GM21423 (cell line): ENCODE measurements around the gene TSSK3.
"Not testable (repeated sequence)": the region's sequence is repeated elsewhere in the genome, so short reads cannot be mapped to it uniquely, and the experiment has no call there.

Experiments
- ATAC-seq: cut with Tn5 transposase; IDR thresholded peaks from one replicate; pipeline ENCODE4 v1.9.1; 2021; ENCODE audit warnings: mild to moderate bottlenecking, moderate library complexity; ENCODE audit not compliant: unreplicated experiment

Gene TSSK3

GRCh38 chr1:32338637-32339145, 23.6 kb upstream of the TSSK3 start:
- ATAC-seq, result no peak

GRCh38 chr1:32339363-32339978, 22.9 kb upstream of the TSSK3 start:
- ATAC-seq, result no peak

GRCh38 chr1:32341186-32341757, 21.1 kb upstream of the TSSK3 start:
- no peak for ATAC-seq

GRCh38 chr1:32341971-32342370, 20.4 kb upstream of the TSSK3 start:
- ATAC-seq, result no peak

- no peak for ATAC-seq
Measured at GRCh38 chr1:32342704-32343103, 19.6 kb upstream of the TSSK3 start.

GRCh38 chr1:32345289-32345827, 17.0 kb upstream of the TSSK3 start:
- ATAC-seq, result no peak

GRCh38 chr1:32346532-32347157, 15.7 kb upstream of the TSSK3 start:
- ATAC-seq, result no peak

- ATAC-seq, result no peak
Measured at GRCh38 chr1:32349211-32349708, 13.1 kb upstream of the TSSK3 start.

- ATAC-seq, result peak; percentile 33
Measured at GRCh38 chr1:32350785-32351398, 11.4 kb upstream of the TSSK3 start.

GRCh38 chr1:32351399-32352238, 10.7 kb upstream of the TSSK3 start:
- peak; percentile 89 for ATAC-seq

- no peak for ATAC-seq
Measured at GRCh38 chr1:32352239-32352745, 10.0 kb upstream of the TSSK3 start.

- ATAC-seq, result no peak
Measured at GRCh38 chr1:32352831-32353383, 9.4 kb upstream of the TSSK3 start.

GRCh38 chr1:32353431-32353830, 8.9 kb upstream of the TSSK3 start:
- ATAC-seq, result no peak

- no peak for ATAC-seq
Measured at GRCh38 chr1:32353886-32354570, 8.3 kb upstream of the TSSK3 start.

- not testable (repeated sequence) for ATAC-seq
Measured at GRCh38 chr1:32355778-32356177, 6.6 kb upstream of the TSSK3 start.

- no peak for ATAC-seq
Measured at GRCh38 chr1:32356478-32356877, 5.9 kb upstream of the TSSK3 start.

GRCh38 chr1:32357614-32358013, 4.7 kb upstream of the TSSK3 start:
- ATAC-seq, result no peak

- no peak for ATAC-seq
Measured at GRCh38 chr1:32358435-32358834, 3.9 kb upstream of the TSSK3 start.

- ATAC-seq, result no peak
Measured at GRCh38 chr1:32361308-32361673, 1.0 kb upstream of the TSSK3 start.
